IMR-90 (cell line): Measurements from ENCODE around the gene CNKSR3. TPM values are rescaled to one million over a fixed set of nuclear protein-coding genes. Genes with fewer than 3 reads are reported as not detected.
A peak's percentile ranks its signal among the peaks of the same experiment; 100 is the strongest.

Experiments
- ATAC-seq: fragments of 200-7000 bp; cut with Tn5 transposase; 2 replicates; pipeline ENCODE4 v1.9.1; 2020; ENCODE audit warnings: low read depth, mild to moderate bottlenecking, moderate library complexity
- BruUV-seq: library from RNA; stranded (reverse); fragments of 400-500 nt; replicated peaks from 2 replicates; lab custom pipeline; 2021; lab: Mats Ljungman, UMichigan
- CTCF ChIA-PET: fragments of 300-600 bp; formaldehyde crosslinking; extraction: SDS; loops from one replicate; lab custom pipeline; 2021; ENCODE audit warnings: antibody characterized with exemption; lab: Yijun Ruan, JAX
- POLR2A ChIA-PET: fragments of 300-600 bp; sonication (Branson Sonifier 250); formaldehyde crosslinking; loops from one replicate; lab custom pipeline; 2022; ENCODE audit warnings: antibody characterized with exemption; ENCODE audit not compliant: unreplicated experiment; lab: Charles Lee
- DNase-seq: peaks from one replicate; pipeline ENCODE4 v3.0.0; 2013
- H2AFZ ChIP-seq: replicated peaks from 2 replicates; pipeline ENCODE3; 2013; ENCODE audit warnings: low read length, mild to moderate bottlenecking; ENCODE audit not compliant: poor library complexity
- H2AK5ac ChIP-seq: 2 replicates; pipeline ENCODE4 v1.6.1; 2013; ENCODE audit warnings: low read depth, low read length, inconsistent platforms
- H2AK9ac ChIP-seq: replicated peaks from 2 replicates; pipeline ENCODE3; 2013; ENCODE audit warnings: mild to moderate bottlenecking, low read depth, low read length, moderate library complexity; ENCODE audit not compliant: poor library complexity
- H2BK120ac ChIP-seq: 2 replicates; pipeline ENCODE4 v1.6.1; 2013; ENCODE audit warnings: low read depth, low read length, inconsistent platforms
- H2BK15ac ChIP-seq: 3 replicates; pipeline ENCODE4 v1.6.1; 2013; ENCODE audit warnings: low read depth, low read length, inconsistent platforms
- H2BK20ac ChIP-seq: 2 replicates; pipeline ENCODE4 v1.6.1; 2013; ENCODE audit warnings: low read depth, mild to moderate bottlenecking, inconsistent platforms, low read length, moderate library complexity
- H2BK5ac ChIP-seq: 2 replicates; pipeline ENCODE4 v1.6.1; 2013; ENCODE audit warnings: mild to moderate bottlenecking, low read depth, low read length, inconsistent platforms; ENCODE audit not compliant: poor library complexity, severe bottlenecking
- H3K14ac ChIP-seq: replicated peaks from 2 replicates; pipeline ENCODE4 v1.6.1; 2013; ENCODE audit warnings: low read depth, low read length, inconsistent platforms
- H3K18ac ChIP-seq: 2 replicates; pipeline ENCODE4 v1.6.1; 2013; ENCODE audit warnings: low read depth, low read length, control low read depth
- H3K23ac ChIP-seq: 2 replicates; pipeline ENCODE4 v1.6.1; 2013; ENCODE audit warnings: low read depth, low read length, inconsistent platforms
- H3K27ac ChIP-seq: 2 replicates; pipeline ENCODE4 v1.5.1; 2013; ENCODE audit warnings: mild to moderate bottlenecking, control low read depth, low read length; ENCODE audit not compliant: insufficient read depth
- H3K27me3 ChIP-seq: 2 replicates; pipeline ENCODE4 v1.6.1; 2013; ENCODE audit warnings: low read length; ENCODE audit not compliant: control insufficient read depth, insufficient read depth
- H3K36me3 ChIP-seq: 2 replicates; pipeline ENCODE4 v1.6.1; 2013; ENCODE audit warnings: low read length, mixed read lengths; ENCODE audit not compliant: control insufficient read depth, insufficient read depth
- H3K4ac ChIP-seq: 2 replicates; pipeline ENCODE4 v1.6.1; 2013; ENCODE audit warnings: low read depth, low read length, inconsistent platforms
- H3K4me1 ChIP-seq: 2 replicates; pipeline ENCODE4 v1.6.1; 2013; ENCODE audit warnings: low read length, mixed read lengths; ENCODE audit not compliant: control insufficient read depth, insufficient read depth
- H3K4me2 ChIP-seq: 2 replicates; pipeline ENCODE4 v1.6.1; 2013; ENCODE audit warnings: low read depth, mild to moderate bottlenecking, control low read depth, low read length, moderate library complexity
- H3K4me3 ChIP-seq: 2 replicates; pipeline ENCODE4 v1.5.1; 2013; ENCODE audit warnings: low read depth, mild to moderate bottlenecking, control low read depth, low read length, moderate library complexity; ENCODE audit not compliant: insufficient read depth
- H3K56ac ChIP-seq: 2 replicates; pipeline ENCODE4 v1.6.1; 2013; ENCODE audit warnings: low read length, inconsistent platforms; ENCODE audit not compliant: insufficient read depth; ENCODE audit errors: extremely low read depth
- H3K79me1 ChIP-seq, 2 experiments: 2 replicates each; pipeline ENCODE4 v1.6.1; 2013; ENCODE audit warnings: low read length in 2 of 2, inconsistent platforms in 1 of 2, low read depth in 1 of 2
- H3K9ac ChIP-seq: 2 replicates; pipeline ENCODE4 v1.6.1; 2013; ENCODE audit warnings: low read depth, low read length, control low read depth
- H3K9me1 ChIP-seq: 2 replicates; pipeline ENCODE4 v1.6.1; 2013; ENCODE audit warnings: low read length, inconsistent platforms; ENCODE audit not compliant: insufficient read depth
- H3K9me3 ChIP-seq: 2 replicates; pipeline ENCODE4 v1.6.1; 2013; ENCODE audit warnings: low read length; ENCODE audit not compliant: control insufficient read depth, insufficient read depth
- H4K20me1 ChIP-seq: 2 replicates; pipeline ENCODE4 v1.6.1; 2013; ENCODE audit warnings: low read length, inconsistent platforms; ENCODE audit not compliant: insufficient read depth
- H4K5ac ChIP-seq: 2 replicates; pipeline ENCODE4 v1.6.1; 2013; ENCODE audit warnings: mild to moderate bottlenecking, low read depth, low read length, control low read depth
- H4K8ac ChIP-seq, 2 experiments: 2 replicates each; pipeline ENCODE4 v1.6.1; 2013; ENCODE audit warnings: low read depth in 2 of 2, low read length in 2 of 2, control low read depth in 1 of 2, inconsistent platforms in 1 of 2
- H4K91ac ChIP-seq: 2 replicates; pipeline ENCODE4 v1.6.1; 2013; ENCODE audit warnings: low read depth, low read length, inconsistent platforms; ENCODE audit not compliant: insufficient read depth
- BHLHE40 ChIP-seq: fragments of 150-350 bp; IDR thresholded peaks from 2 replicates; pipeline ENCODE4 v1.6.1; 2016; ENCODE audit warnings: mild to moderate bottlenecking, low read depth, low read length
- CEBPB ChIP-seq: IDR thresholded peaks from 2 replicates; pipeline ENCODE4 v1.6.1; 2012; ENCODE audit warnings: low read depth, low read length, improper control_type of control experiment
- CHD1 ChIP-seq: IDR thresholded peaks from 2 replicates; pipeline ENCODE4 v1.6.1; 2012; ENCODE audit warnings: low read depth, low read length, improper control_type of control experiment
- ELK1 ChIP-seq: fragments of 150-350 bp; IDR thresholded peaks from 2 replicates; pipeline ENCODE4 v1.6.1; 2016; ENCODE audit warnings: low read depth, mild to moderate bottlenecking, low read length, moderate library complexity, borderline replicate concordance
- FOS ChIP-seq: fragments of 150-350 bp; IDR thresholded peaks from 2 replicates; pipeline ENCODE4 v1.6.1; 2016; ENCODE audit warnings: low read depth, low read length
- MAFK ChIP-seq: IDR thresholded peaks from 2 replicates; pipeline ENCODE4 v1.6.1; 2012; ENCODE audit warnings: low read depth, low read length, improper control_type of control experiment
- MAZ ChIP-seq: IDR thresholded peaks from 2 replicates; pipeline ENCODE4 v1.6.1; 2012; ENCODE audit warnings: low read depth, mild to moderate bottlenecking, low read length, improper control_type of control experiment, moderate library complexity, borderline replicate concordance
- MXI1 ChIP-seq: IDR thresholded peaks from 2 replicates; pipeline ENCODE4 v1.6.1; 2012; ENCODE audit warnings: low read depth, mild to moderate bottlenecking, low read length, moderate library complexity, borderline replicate concordance
- NFE2L2 ChIP-seq: fragments of 150-350 bp; IDR thresholded peaks from 2 replicates; pipeline ENCODE4 v1.6.1; 2016; ENCODE audit warnings: low read depth, mild to moderate bottlenecking, low read length
- POLR2A ChIP-seq: IDR thresholded peaks from 2 replicates; pipeline ENCODE4 v1.6.1; 2012; ENCODE audit warnings: mild to moderate bottlenecking, low read depth, low read length
- RAD21 ChIP-seq: IDR thresholded peaks from 2 replicates; pipeline ENCODE4 v1.6.1; 2012; ENCODE audit warnings: low read length, improper control_type of control experiment
- RCOR1 ChIP-seq: IDR thresholded peaks from 2 replicates; pipeline ENCODE4 v1.6.1; 2012; ENCODE audit warnings: mild to moderate bottlenecking, low read length, improper control_type of control experiment; ENCODE audit not compliant: insufficient replicate concordance
- RFX5 ChIP-seq: IDR thresholded peaks from 2 replicates; pipeline ENCODE4 v1.8.0; 2012; ENCODE audit warnings: low read depth, mild to moderate bottlenecking, low read length, moderate library complexity
- SMC3 ChIP-seq: fragments of 150-350 bp; IDR thresholded peaks from 2 replicates; pipeline ENCODE4 v1.6.1; 2016; ENCODE audit warnings: low read depth, mild to moderate bottlenecking, antibody characterized with exemption, low read length, moderate library complexity
- USF2 ChIP-seq: fragments of 150-350 bp; IDR thresholded peaks from 2 replicates; pipeline ENCODE4 v1.6.1; 2017; ENCODE audit warnings: mild to moderate bottlenecking, antibody characterized with exemption, low read length, low read depth
- WGBS, 2 experiments: methylation state at CpG; one replicate each; pipeline versions ENCODE4 v1.1.5 to v1.1.7; 2013; ENCODE audit warnings: missing lambda C conversion rate in 2 of 2; ENCODE audit not compliant: insufficient read length in 1 of 2; ENCODE audit errors: extremely low coverage in 2 of 2; 5-methylcytosine and 5-hydroxymethylcytosine counted together
- dilution Hi-C: fragments of 300-500 bp; cut with HindIII; formaldehyde crosslinking; loops from one replicate; pipeline ENCODE4 v1.14.3; 2018; ENCODE audit warnings: low sequenced_read_pairs; ENCODE audit not compliant: unreplicated experiment
- in situ Hi-C: fragments of 300-500 bp; cut with MboI; formaldehyde crosslinking; loops from 3 replicates; pipeline ENCODE4 v1.14.3; 2019; ENCODE audit warnings: low sequenced_read_pairs, inconsistent platforms, mixed read lengths
- intact Hi-C: fragments of 100-400 bp; cut with micrococcal nuclease; formaldehyde crosslinking; loops from 2 replicates; pipeline ENCODE4 v1.10.0; 2022
- polyA plus RNA-seq, 3 experiments: library from polyadenylated mRNA; depleted of rRNA; stranded (reverse); fragments of >200 nt; gene quantifications; 2 replicates each; pipeline ENCODE4 v1.2.3, GENCODE V29; 2012; ENCODE audit warnings: low replicate concordance in 1 of 3
- total RNA-seq: library from RNA; depleted of rRNA; stranded (reverse); fragments of >200 nt; gene quantifications from 2 replicates; pipeline ENCODE4 v1.2.3, GENCODE V29; 2012

Gene CNKSR3
- total and polyA plus RNA-seq, 2 of the 4 experiments (the other 2 are of a cell fraction) = 6.7 to 15.8 TPM

GRCh38 chr6:154448448-154449096 lies 61.9 kb downstream of the CNKSR3 start:
- Histone ChIP-seq H3K14ac (no peak overlapping the region), H3K9me3 (no peaks in the 10 kb centered on the region), H3K4me3 (no peak overlapping the region), H2BK15ac (no peak overlapping the region), H3K4me1 (peaks cover 8% of the 10 kb centered on the region), H3K4me2 (peak overlapping the region; percentile 54), H3K36me3 (peaks cover 2% of the 10 kb centered on the region), H2BK5ac (peak overlapping the region; percentile 4), H2AK9ac (no peak overlapping the region), H3K9ac (no peak overlapping the region), H2AK5ac (no peak overlapping the region), H3K18ac (peak overlapping the region; percentile 20; the same call in 1 of the 2 replicates), H3K79me1 (peaks cover 12 to 27% of the 10 kb centered on the region in 2 experiments), H2AFZ (no peak overlapping the region), H3K9me1 (peaks cover 6% of the 10 kb centered on the region), H4K8ac (no peak overlapping the region), H4K20me1 (peaks cover 9% of the 10 kb centered on the region; the same call in 1 of the 2 replicates), H2BK20ac (peak overlapping the region; percentile 24; the same call in 1 of the 2 replicates), H3K27ac (no peak overlapping the region), H3K23ac (no peak overlapping the region), H4K91ac (no peak overlapping the region), H3K27me3 (no peaks in the 10 kb centered on the region), H3K56ac (no peak overlapping the region), H2BK120ac (0 out of 2 replicates have a peak overlapping the region, but pooled peaks have one; percentile 7), H4K5ac (no peak overlapping the region), H3K4ac (no peak overlapping the region; the same call in 1 of the 2 replicates)
- ChIA-PET POLR2A (no interaction called here), CTCF (interaction anchor here (0.6 to 0.7 kb wide), 3 partner anchors 30 to 280 kb away, joined by 3 read pairs; no protein-coding TSS in a partner anchor)
- peak; percentile 91 for ATAC-seq
- dilution Hi-C loops (no loop called here), intact Hi-C loops (loop anchor here (1.0 to 2.0 kb wide), 2 partner anchors 38 to 62 kb away; partner anchors contain the start of gene CNKSR3), in situ Hi-C loops (no loop called here)
- 0% methylated on average over 1 of the region's 11 CpGs; no CpG with 5 or more reads in 1 of the 2 experiments for WGBS, 2 experiments
- peak; percentile 93 for DNase-seq
- BruUV-seq = no TSS peak
- TF ChIP-seq NFE2L2 (no peak), CHD1 (no peak; the same call in 1 of the 2 replicates), USF2 (no peak), MAZ (no peak), MAFK (no peak), BHLHE40 (peak; percentile 84), MXI1 (no peak), SMC3 (no peak), FOS (peak; percentile 74), POLR2A (no peak), ELK1 (no peak), RCOR1 (peak; percentile 77), RFX5 (peak; percentile 43; the same call in 1 of the 2 replicates), RAD21 (peak; percentile 33; the same call in 1 of the 2 replicates), CEBPB (peak; percentile 35; the same call in 1 of the 2 replicates)
